Ectodermal cell (in vitro differentiated cells): ENCODE measurements around the gene PARP1.

Experiments used
- H3K27ac ChIP-seq: 2 replicates; pipeline ENCODE4 v1.7.0; 2013; ENCODE audit warnings: mild to moderate bottlenecking, low read depth, low read length; ENCODE audit not compliant: insufficient read depth, poor library complexity, severe bottlenecking
- H3K27me3 ChIP-seq: 2 replicates; pipeline ENCODE4 v1.7.0; 2013; ENCODE audit warnings: mild to moderate bottlenecking, low read length; ENCODE audit not compliant: insufficient read depth, control insufficient read depth, poor library complexity, severe bottlenecking
- H3K36me3 ChIP-seq: one replicate; pipeline ENCODE4 v1.7.0; 2013; ENCODE audit warnings: low read length; ENCODE audit not compliant: control insufficient read depth, insufficient read depth
- H3K4me1 ChIP-seq: one replicate; pipeline ENCODE4 v1.7.0; 2013; ENCODE audit warnings: low read length; ENCODE audit not compliant: control insufficient read depth, insufficient read depth
- H3K4me3 ChIP-seq: 2 replicates; pipeline ENCODE4 v1.7.0; 2013; ENCODE audit warnings: low read depth, low read length, control low read depth; ENCODE audit not compliant: insufficient read depth
- H3K9me3 ChIP-seq: 2 replicates; pipeline ENCODE4 v1.7.0; 2013; ENCODE audit warnings: mild to moderate bottlenecking, low read length, moderate library complexity; ENCODE audit not compliant: control insufficient read depth
- WGBS, 2 experiments: methylation state at CpG; one replicate each; pipeline ENCODE4 v1.1.7; 2013; ENCODE audit warnings: missing lambda C conversion rate in 2 of 2; 5-methylcytosine and 5-hydroxymethylcytosine counted together

Gene PARP1

GRCh38 chr1:226335661-226336060, 72.2 kb downstream of the PARP1 start:
- Histone ChIP-seq H3K9me3 (no peaks in the 10 kb centered on the region), H3K27me3 (no peaks in the 10 kb centered on the region), H3K27ac (no peak overlapping the region), H3K36me3 (no peaks in the 10 kb centered on the region), H3K4me1 (no peaks in the 10 kb centered on the region), H3K4me3 (no peak overlapping the region)
- 74% methylated on average over 1 of the region's 1 CpG for WGBS, 2 experiments

GRCh38 chr1:226332947-226333346, 74.9 kb downstream of the PARP1 start:
- Histone ChIP-seq H3K9me3 (no peaks in the 10 kb centered on the region), H3K36me3 (no peaks in the 10 kb centered on the region), H3K27ac (no peak overlapping the region), H3K27me3 (no peaks in the 10 kb centered on the region), H3K4me3 (no peak overlapping the region), H3K4me1 (no peaks in the 10 kb centered on the region)
- WGBS, 2 experiments = 80% methylated on average over 1 of the region's 2 CpGs; no CpG with 5 or more reads in 1 of the 2 experiments

DNA sequence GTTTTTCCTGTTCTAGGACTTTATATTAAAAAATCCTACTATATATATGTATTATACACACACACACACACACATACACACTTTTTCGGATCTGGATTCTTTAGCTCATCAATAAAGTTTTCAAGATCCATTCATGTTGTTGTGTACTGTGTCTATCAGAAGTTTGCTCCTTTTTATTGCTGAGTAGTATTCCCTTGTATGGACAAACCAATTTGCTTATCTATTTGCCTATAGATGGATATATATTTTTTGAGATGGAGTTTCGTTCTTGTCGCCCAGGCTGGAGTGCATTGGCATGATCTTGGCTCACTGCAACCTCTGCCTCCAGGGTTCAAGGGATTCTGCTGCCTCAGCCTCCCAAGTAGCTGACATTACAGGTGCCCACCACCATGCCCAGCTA, 78.7 kb downstream of the PARP1 start:
- Histone ChIP-seq H3K4me3 (no peak overlapping the region), H3K9me3 (no peaks in the 10 kb centered on the region), H3K36me3 (no peaks in the 10 kb centered on the region), H3K27me3 (no peaks in the 10 kb centered on the region), H3K27ac (no peak overlapping the region), H3K4me1 (no peaks in the 10 kb centered on the region)
- 95 to 97% methylated on average over 2 to 3 of the region's 3 CpGs for WGBS, 2 experiments

DNA sequence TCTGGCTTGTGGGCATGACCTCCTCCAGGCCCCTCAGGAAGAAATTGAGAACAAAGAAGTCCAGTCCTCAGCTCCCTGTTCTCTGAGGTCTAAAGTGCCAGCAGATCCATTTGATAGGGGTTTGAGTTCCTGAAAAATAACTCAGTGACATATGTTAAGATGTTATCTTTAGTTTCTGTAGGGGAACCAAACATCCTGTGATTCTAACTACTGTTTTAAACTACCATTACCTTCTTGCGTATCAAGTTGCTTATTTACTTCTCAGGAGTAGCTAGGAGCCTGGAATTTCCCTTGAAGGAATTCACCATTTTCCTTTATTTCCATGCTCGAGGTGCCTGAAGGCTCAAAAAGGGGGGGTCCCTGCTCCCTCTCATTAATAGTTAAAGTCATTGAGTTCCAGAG, 80.1 kb downstream of the PARP1 start:
- Histone ChIP-seq H3K9me3 (no peaks in the 10 kb centered on the region), H3K4me3 (no peak overlapping the region), H3K27ac (peak overlapping the region; percentile 26), H3K4me1 (no peaks in the 10 kb centered on the region), H3K27me3 (no peaks in the 10 kb centered on the region), H3K36me3 (no peaks in the 10 kb centered on the region)
- 86 to 88% methylated on average over 2 of the region's 2 CpGs for WGBS, 2 experiments

GRCh38 chr1:226325178-226325577, 82.7 kb downstream of the PARP1 start:
- WGBS, 2 experiments = 81 to 95% methylated on average over 1 of the region's 1 CpG

DNA sequence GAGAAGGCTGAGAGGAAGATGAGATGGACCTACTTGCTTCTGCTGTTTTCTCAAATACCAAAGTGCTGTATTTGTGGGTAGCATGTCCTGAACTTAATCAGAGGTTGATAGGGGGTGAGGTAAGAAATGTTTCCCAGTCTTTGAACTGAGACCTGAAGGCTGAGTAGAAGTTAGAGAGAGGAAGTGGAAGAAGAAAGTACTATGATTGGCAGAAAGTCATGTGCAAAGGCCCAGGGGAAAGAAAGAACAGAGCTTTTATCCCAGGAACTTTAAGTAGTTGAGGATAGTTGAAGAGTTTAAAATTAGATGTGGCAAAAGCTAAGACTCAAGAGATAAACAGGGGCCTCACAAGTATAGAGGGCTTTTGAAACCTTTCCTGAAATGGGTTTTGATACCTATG, 83.4 kb downstream of the PARP1 start:
- Histone ChIP-seq H3K27me3 (no peaks in the 10 kb centered on the region), H3K27ac (no peak overlapping the region), H3K9me3 (no peaks in the 10 kb centered on the region), H3K4me3 (no peak overlapping the region), H3K36me3 (no peaks in the 10 kb centered on the region), H3K4me1 (no peaks in the 10 kb centered on the region)

More at GRCh38 chr1:226325178-226325577, 82.7 kb downstream of the PARP1 start:
- Histone ChIP-seq H3K27me3 (no peaks in the 10 kb centered on the region), H3K27ac (no peak overlapping the region), H3K9me3 (no peaks in the 10 kb centered on the region), H3K4me3 (no peak overlapping the region), H3K36me3 (no peaks in the 10 kb centered on the region), H3K4me1 (no peaks in the 10 kb centered on the region)

- Histone ChIP-seq H3K27me3 (no peaks in the 10 kb centered on the region), H3K4me3 (no peak overlapping the region), H3K27ac (no peak overlapping the region), H3K4me1 (no peaks in the 10 kb centered on the region), H3K36me3 (no peaks in the 10 kb centered on the region), H3K9me3 (no peaks in the 10 kb centered on the region)
- 91 to 94% methylated on average over 3 of the region's 3 CpGs for WGBS, 2 experiments
Measured at GRCh38 chr1:226322986-226323385, 84.9 kb downstream of the PARP1 start.

GRCh38 chr1:226320930-226321329, 87.0 kb downstream of the PARP1 start:
- 91 to 95% methylated on average over 10 of the region's 10 CpGs for WGBS, 2 experiments
- H3K4me1 ChIP-seq = no peaks in the 10 kb centered on the region
- H3K4me3 ChIP-seq = no peak overlapping the region
- H3K27ac ChIP-seq = no peak overlapping the region
- no peaks in the 10 kb centered on the region for H3K9me3 ChIP-seq
- H3K36me3 ChIP-seq = no peaks in the 10 kb centered on the region
- H3K27me3 ChIP-seq = no peaks in the 10 kb centered on the region

DNA sequence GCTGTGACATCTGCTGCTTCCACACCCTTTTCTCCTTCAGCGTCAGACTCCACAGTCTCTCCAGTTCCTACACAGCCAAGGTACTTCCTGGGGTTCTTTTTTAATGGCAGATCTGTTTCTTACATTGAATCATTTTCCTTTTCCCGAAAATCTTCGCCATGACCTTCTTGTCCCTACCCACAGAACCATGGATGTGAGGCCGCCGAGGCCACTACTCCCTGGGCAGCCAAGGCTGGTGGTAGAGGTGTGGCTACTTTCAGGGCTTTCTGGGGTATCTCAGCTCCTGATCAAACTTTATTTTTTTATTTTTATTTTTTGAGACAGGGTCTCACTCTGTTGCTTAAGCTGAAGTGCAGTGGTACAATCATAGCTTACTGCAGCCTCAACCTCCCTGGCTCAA, 89.4 kb downstream of the PARP1 start:
- WGBS, 2 experiments = 98 to 99% methylated on average over 5 of the region's 5 CpGs
- H3K36me3 ChIP-seq = no peaks in the 10 kb centered on the region

DNA sequence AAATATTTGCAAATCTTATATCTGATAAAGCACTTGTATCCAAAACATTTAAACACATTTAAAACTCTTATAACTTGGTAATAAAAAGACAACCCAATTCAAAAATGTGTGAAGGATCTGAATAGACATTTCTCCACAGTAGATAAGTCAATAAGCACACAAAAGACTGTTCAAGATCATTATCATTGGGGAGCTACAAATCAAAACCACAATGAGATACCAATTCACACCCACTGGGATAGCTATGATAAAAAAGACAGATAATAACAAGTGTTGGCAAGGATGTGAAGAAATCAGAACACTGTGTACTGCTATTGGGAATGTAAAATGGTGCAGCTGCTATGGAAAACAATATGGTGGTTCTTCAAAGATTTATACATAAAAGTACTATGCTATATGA, 93.8 kb downstream of the PARP1 start:
- Histone ChIP-seq H3K36me3 (no peaks in the 10 kb centered on the region), H3K27me3 (peaks cover 16% of the 10 kb centered on the region), H3K27ac (no peak overlapping the region), H3K4me1 (peaks cover 8% of the 10 kb centered on the region), H3K4me3 (no peak overlapping the region), H3K9me3 (no peaks in the 10 kb centered on the region)

More for the DNA sequence above, 89.4 kb downstream of the PARP1 start:
- H3K9me3 ChIP-seq = no peaks in the 10 kb centered on the region
- no peak overlapping the region for H3K27ac ChIP-seq
- H3K27me3 ChIP-seq = no peaks in the 10 kb centered on the region
- no peaks in the 10 kb centered on the region for H3K4me1 ChIP-seq
- no peak overlapping the region for H3K4me3 ChIP-seq

DNA sequence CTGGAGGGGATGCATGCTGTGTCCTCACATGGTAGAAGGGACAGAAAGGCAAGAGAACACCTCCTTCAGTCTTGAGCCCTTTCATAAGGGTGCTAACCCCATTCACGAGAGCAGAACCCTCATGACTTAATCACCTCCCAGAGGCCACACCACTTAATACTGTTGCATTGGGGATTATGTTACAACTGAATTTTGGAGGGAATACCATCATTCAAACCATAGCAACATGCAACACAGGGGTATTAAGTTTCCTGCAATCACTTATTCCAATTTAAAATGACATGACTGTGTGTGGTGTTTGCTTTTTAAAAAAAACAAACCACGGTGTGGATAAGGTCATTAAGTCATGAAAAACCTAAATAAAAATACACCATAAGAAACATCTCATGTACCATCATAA, 95.8 kb downstream of the PARP1 start:
- no peak overlapping the region for H3K27ac ChIP-seq
- H3K9me3 ChIP-seq = no peaks in the 10 kb centered on the region
- WGBS, 2 experiments = 89 to 100% methylated on average over 2 of the region's 2 CpGs
- peaks cover 12% of the 10 kb centered on the region for H3K4me1 ChIP-seq
- no peak overlapping the region for H3K4me3 ChIP-seq
- no peaks in the 10 kb centered on the region for H3K36me3 ChIP-seq
- peaks cover 16% of the 10 kb centered on the region for H3K27me3 ChIP-seq
